RWPE2 (cell line): ENCODE measurements around the gene PLEKHA8.

Source experiments
- ATAC-seq: fragments of 200-7000 bp; cut with Tn5 transposase; 3 replicates; pipeline ENCODE4 v1.9.1; 2021; ENCODE audit warnings: low read depth
- DNase-seq: peaks from one replicate; pipeline ENCODE4 v3.0.0-alpha.2; 2020; ENCODE audit warnings: low spot score
- H3K27ac ChIP-seq: fragments of 450-650 bp; 2 replicates; pipeline ENCODE4 v1.5.1; 2017; ENCODE audit warnings: mild to moderate bottlenecking; ENCODE audit not compliant: poor library complexity, severe bottlenecking
- H3K27me3 ChIP-seq: fragments of 250-450 bp; sonication (Bioruptor Pico); 2 replicates; pipeline ENCODE4 v1.5.1; 2021; ENCODE audit warnings: mild to moderate bottlenecking, moderate library complexity; ENCODE audit not compliant: insufficient read depth, poor library complexity, severe bottlenecking
- H3K36me3 ChIP-seq: fragments of 250-450 bp; sonication (Bioruptor Pico); 2 replicates; pipeline ENCODE4 v1.5.1; 2020; ENCODE audit warnings: low read depth, mild to moderate bottlenecking, moderate library complexity
- H3K4me1 ChIP-seq: fragments of 250-450 bp; sonication (Bioruptor Pico); 2 replicates; pipeline ENCODE4 v1.5.1; 2021; ENCODE audit warnings: mild to moderate bottlenecking, moderate library complexity; ENCODE audit not compliant: insufficient read depth, poor library complexity, severe bottlenecking
- H3K4me3 ChIP-seq: fragments of 250-450 bp; sonication (Bioruptor Pico); 2 replicates; pipeline ENCODE4 v1.5.1; 2021; ENCODE audit warnings: mild to moderate bottlenecking, moderate library complexity; ENCODE audit not compliant: severe bottlenecking
- H3K9me3 ChIP-seq: fragments of 250-450 bp; sonication (Bioruptor Pico); 2 replicates; pipeline ENCODE4 v1.5.1; 2021; ENCODE audit warnings: mild to moderate bottlenecking, moderate library complexity; ENCODE audit not compliant: severe bottlenecking
- CTCF ChIP-seq: fragments of 450-650 bp; IDR thresholded peaks from one replicate; pipeline ENCODE4 v1.5.1; 2017; ENCODE audit warnings: mild to moderate bottlenecking, moderate library complexity; ENCODE audit not compliant: poor library complexity, severe bottlenecking

Gene PLEKHA8

GRCh38 chr7:30047124-30047523 is 18.9 kb downstream of the PLEKHA8 start:
- ATAC-seq = no peak
- no peak overlapping the region for H3K27ac ChIP-seq
- H3K4me3 ChIP-seq = no peak overlapping the region
- H3K4me1 ChIP-seq = no peaks in the 10 kb centered on the region
- no peaks in the 10 kb centered on the region for H3K27me3 ChIP-seq
- no peak for DNase-seq
- H3K36me3 ChIP-seq = peaks cover 36% of the 10 kb centered on the region
- no peaks in the 10 kb centered on the region for H3K9me3 ChIP-seq
- TF ChIP-seq CTCF = no peak

GRCh38 chr7:30048582-30048981 is 20.4 kb downstream of the PLEKHA8 start:
- DNase-seq (no peak), ATAC-seq (no peak)
- Histone ChIP-seq H3K27ac (no peak overlapping the region), H3K4me3 (no peak overlapping the region), H3K27me3 (no peaks in the 10 kb centered on the region), H3K36me3 (peaks cover 40% of the 10 kb centered on the region), H3K4me1 (no peaks in the 10 kb centered on the region), H3K9me3 (no peaks in the 10 kb centered on the region)
- TF ChIP-seq CTCF = no peak

- H3K27ac ChIP-seq = no peak overlapping the region
- H3K4me3 ChIP-seq = no peak overlapping the region
- peaks cover 42% of the 10 kb centered on the region for H3K36me3 ChIP-seq
- no peak for TF ChIP-seq CTCF
- H3K27me3 ChIP-seq = no peaks in the 10 kb centered on the region
- no peaks in the 10 kb centered on the region for H3K9me3 ChIP-seq
- ATAC-seq (no peak), DNase-seq (no peak)
- no peaks in the 10 kb centered on the region for H3K4me1 ChIP-seq
These were observed 21.0 kb downstream of the PLEKHA8 start for GRCh38 chr7:30049173-30049572.

GRCh38 chr7:30053068-30053467 is 24.9 kb downstream of the PLEKHA8 start:
- Histone ChIP-seq H3K4me1 (no peaks in the 10 kb centered on the region), H3K27ac (no peak overlapping the region), H3K9me3 (no peaks in the 10 kb centered on the region), H3K4me3 (no peak overlapping the region), H3K36me3 (peaks cover 43% of the 10 kb centered on the region), H3K27me3 (no peaks in the 10 kb centered on the region)
- DNase-seq (no peak), ATAC-seq (no peak)
- no peak for TF ChIP-seq CTCF

GRCh38 chr7:30057741-30058140 is 29.5 kb downstream of the PLEKHA8 start:
- DNase-seq (no peak), ATAC-seq (no peak)
- TF ChIP-seq CTCF = no peak
- no peaks in the 10 kb centered on the region for H3K4me1 ChIP-seq
- H3K9me3 ChIP-seq = no peaks in the 10 kb centered on the region
- H3K36me3 ChIP-seq = peaks cover 31% of the 10 kb centered on the region
- H3K27me3 ChIP-seq = no peaks in the 10 kb centered on the region
- H3K27ac ChIP-seq = no peak overlapping the region
- no peak overlapping the region for H3K4me3 ChIP-seq
